Measurements from ENCODE around the gene SPTLC3.

Gene SPTLC3

DNA sequence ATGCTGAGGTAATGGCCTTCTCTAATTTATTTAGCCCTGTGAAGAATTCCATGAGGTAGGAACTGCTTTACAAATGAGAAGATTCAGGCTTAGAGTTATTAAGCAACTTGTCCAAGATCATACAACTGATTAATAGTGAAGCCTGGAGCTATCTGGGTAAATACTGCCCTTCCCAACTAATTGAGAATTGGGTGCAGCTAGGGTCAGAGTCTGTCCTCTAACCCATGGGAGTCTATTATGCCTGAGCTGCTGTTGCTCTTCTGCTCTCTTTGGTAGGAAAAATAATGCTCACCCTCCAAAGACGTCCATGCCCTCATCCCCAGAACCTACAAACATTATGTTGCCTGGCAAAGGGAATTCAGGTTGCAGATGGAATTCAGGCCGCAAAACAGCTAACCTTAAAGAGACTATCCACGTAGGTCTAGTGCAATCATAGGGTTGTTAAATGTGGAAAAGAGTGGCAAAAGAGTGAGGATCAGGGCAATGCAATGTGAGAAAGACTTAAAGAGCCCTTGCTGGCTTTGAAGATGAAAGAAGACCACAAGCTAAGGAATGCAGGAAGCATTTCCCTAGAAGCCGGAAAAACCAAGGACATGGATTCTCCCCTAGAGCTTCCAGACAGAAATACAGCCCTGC, 90.1 kb downstream of the SPTLC3 start:
- no peak for DNase-seq (ENCODE audit: low read depth)

DNA sequence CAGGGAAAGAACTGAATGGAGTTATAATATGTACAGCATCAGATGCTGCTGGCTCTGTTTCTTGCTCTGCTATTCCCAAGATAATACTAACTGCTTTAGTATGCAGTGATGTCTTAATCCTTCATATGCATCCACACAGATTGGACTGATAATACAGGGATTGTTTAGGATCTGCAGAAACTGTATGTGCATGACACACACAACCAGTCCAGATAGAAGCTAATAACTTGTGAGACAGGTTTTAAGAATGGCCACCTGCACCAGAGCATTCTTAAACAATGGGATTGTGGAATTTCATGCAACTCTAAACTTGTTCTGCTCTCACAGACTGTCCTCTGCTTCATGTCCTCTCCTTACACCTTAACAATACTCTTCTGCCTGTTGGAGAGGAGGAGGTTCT, 90.9 kb downstream of the SPTLC3 start:
- no peak for DNase-seq (ENCODE audit: low read depth)

DNA sequence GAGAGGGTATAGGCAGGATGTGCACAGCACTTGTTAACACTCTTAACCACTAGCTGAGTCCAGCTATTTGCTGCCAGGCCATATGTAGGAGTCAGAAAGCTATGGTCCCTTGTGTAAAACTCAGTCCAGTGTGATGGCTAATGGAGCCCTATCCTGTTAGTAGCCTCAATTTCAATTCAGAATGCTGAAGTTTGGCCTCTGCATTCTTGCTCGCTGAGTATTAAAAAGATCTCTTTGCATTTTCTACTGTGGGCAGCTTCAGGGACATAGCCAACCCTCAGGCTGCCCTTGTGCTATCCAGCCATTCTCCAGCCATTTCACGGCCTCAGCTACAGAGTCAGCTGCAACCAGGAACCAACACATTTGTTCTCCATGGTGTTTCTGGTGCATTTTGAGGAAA, 92.5 kb downstream of the SPTLC3 start:
- peak; percentile 5 for DNase-seq (ENCODE audit: low read depth)

DNA sequence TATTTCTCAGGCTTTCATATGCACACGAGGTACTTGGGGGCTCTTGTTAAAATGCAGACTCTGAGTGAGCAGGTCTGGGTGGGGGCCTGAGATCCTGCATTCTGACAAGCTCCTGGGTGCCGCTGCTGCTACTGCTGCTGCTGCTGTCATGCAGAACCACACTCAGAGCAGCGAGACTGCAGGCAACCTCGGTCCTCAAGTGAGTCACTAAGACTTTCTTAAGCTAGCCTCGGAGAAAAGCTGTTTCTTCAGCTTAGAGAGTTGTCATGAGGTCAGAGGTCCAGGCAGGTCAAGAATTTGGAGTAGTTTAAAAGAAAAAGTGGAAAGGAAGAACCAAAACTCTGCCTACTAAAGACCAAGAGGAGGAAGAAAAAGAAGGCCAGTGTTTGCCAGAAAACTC, 92.9 kb downstream of the SPTLC3 start:
- peak; percentile 14 for DNase-seq (ENCODE audit: low read depth)

DNA sequence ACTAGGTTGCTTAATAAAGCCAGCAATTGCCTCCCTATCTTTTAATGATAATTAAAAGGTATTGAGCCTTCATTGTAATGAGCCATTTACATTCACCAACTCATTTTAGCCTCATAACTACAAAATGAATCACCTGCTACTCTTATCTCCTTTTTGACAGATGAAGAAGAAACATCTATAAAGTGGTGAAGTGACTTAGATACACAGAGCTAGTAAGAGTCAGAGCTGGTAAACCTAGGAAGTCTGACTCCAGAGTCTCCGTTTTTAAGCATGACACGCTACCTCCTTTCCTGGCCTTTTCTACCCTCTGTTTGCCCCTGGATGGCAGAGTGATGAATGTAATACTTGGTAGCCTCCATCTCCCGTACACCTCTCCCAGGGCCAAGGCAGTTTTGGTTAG, 93.5 kb downstream of the SPTLC3 start:
- no peak for DNase-seq (ENCODE audit: low read depth)

DNA sequence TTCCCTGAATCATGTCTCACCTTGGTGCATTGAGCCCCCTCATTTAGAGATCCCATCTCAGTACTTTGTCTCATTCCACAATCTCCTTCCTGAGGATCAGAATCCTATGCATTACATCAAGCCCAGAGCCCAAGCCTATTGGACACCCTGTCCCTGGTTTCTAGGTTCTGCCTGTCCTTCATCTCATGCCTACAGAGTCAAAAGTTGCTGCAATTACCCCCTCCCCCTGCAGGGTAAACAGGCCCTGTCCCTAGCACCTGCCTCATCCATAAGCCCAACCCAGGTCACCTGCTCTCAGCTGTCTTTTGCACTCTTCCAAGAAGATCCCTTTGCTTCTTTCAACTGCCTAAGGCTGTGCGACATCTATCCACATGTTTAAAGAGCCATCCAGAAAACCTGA, 93.9 kb downstream of the SPTLC3 start:
- no peak for DNase-seq (ENCODE audit: low read depth)

DNA sequence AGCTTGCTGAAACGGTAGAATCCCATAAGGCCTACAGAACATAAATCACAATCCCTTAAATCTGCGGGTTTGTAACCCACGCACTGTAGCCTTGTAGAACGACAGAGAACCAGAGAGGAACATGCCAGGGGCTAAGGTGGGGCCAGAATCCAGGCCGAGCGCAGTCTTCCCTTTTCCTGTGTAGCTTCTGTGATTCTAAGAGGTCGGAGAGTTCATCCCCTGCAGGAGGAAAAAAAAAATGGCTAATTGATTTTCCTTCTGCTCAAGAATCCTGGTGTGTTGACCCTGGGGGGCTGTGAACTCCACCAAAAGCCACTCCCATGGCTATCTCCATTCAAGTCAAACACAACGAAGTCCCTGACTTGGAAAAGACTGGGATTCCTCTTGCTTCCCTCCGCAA, 96.3 kb downstream of the SPTLC3 start:
- DNase-seq (ENCODE audit: low read depth), result no peak

DNA sequence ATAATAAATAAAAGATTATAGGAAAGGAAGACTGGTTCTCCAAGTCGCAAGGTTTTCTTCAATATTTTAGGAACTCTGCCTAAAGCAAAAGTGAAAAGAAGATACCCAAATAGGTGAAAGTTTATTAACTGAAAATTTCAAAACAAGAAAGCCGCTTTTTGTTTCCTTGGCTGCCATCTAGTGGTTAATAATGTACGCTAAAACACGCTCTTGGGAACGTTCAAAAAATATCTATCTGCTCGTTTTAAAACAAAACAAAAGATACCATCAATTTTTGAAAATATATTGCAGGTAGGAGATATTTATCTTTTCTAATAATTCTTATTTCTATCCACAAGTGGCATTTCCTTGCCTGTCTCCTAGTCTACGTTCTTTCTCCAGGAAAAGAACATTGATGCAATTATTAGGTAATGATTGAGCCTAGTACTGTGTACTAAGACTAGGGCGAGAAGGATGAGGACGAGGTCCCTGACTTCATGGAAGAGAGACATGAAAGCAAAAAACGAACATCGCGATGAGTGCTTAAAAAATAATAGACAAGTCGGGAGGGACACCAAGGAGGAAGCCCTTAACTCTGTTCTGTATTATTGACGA, 97.2 kb downstream of the SPTLC3 start:
- DNase-seq (ENCODE audit: low read depth), result peak; percentile 18

DNA sequence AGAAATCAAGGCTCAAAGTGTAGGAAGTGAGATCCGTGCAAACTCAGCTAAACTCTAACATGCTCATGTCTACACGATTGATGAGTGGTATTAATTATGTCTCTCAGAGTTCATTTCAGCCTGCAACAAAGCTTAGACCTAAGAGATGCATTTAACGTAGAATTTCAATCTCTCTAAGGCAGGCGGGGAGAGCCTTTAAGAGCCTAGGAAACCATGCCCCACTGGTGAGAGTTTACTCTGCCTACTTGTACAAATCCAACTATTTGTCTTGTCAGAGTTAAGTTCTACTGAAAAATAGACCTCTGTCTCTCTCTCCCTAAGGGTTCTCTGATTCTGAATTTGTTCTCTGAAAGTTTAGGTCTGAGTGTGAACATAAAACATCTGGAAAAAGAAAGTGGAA, 100.9 kb downstream of the SPTLC3 start:
- no peak for DNase-seq (ENCODE audit: low read depth)

DNA sequence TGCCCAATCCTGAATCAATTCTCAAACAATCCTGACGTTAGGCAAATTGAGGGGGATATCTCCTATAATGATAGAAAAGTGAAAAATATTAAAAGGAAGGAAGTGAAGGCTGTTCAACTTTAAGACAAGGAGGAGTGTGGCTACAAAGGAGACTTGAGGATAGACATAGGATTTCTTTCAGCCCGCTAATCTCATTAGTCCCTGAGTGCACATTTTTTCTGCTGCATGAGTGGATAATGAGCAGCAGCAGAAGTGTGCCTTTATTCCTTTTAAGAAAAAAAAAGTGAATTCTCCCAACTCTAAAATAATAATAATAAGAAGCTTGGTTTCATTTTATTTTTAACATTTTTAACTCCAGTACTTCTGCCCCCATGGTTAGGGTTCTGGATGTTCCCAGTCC, 102.0 kb downstream of the SPTLC3 start:
- DNase-seq (ENCODE audit: low read depth), result no peak

DNA sequence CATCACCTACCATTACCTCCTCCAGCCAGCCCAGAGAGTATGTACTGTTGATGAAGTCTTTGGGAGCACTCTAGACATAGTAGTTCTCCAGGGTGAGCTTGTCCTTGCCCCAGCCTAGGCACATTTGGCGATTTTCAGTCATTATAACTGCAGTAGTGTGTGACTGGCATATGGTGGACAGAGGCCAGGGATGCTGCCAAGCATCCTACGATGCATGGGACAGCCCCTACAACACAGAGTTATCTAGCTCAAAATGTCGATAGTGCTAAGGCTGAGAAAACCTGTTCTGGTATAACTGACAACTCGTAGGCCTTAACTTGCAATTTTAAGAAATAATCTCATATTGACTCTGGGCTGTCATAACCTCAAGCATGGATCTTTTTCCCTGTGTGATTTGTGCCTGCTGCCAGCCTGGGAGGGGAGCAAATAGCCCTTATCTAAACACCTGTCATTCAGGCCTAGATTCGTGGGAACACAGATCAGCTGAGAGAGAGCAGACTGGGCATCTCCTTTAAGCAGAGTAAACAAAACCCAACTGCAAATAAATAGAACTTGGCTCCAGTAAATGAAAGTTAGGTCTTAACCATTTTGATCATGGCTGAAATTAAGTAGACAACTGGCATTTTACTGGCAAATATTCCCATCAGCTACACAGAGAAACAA, 102.6 kb downstream of the SPTLC3 start:
- DNase-seq (ENCODE audit: low read depth), result no peak

DNA sequence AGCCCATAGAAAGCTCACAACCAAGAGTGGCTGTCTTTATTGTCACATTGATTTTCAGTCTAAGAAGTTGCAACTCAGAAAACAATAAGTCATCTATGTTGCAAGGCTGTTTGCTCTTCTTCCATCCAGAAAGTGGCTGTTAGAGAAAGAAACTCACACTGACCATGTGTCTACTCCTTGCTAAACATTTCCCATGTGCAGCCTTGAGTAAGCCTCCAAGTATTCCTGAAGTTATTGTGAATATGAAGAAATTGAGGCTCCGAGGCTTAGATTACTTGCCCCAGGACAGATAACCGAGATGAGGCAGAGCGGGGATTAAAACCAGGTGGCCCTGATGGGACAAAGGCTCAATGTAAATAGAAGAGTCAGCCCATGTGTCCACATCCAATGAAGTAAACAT, 105.0 kb downstream of the SPTLC3 start:
- no peak for DNase-seq (ENCODE audit: low read depth)

DNA sequence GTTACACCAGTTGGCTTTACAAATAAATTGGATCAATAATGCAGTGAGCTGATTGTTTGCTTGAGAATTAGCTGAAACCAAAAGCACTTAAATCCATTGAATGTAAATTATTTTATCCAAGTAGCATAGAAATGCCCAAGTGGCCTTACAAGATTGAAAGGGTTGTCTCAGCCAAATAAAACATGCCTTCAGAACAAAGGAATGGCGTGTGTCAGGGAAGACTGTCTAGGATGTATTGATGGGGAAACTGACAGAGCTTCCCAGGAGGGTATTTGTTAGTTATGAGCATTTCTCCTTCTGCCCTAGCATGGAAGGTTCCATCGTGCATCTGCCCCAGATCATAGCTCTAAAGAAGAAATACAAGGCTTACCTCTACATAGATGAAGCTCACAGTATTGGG, 108.4 kb downstream of the SPTLC3 start:
- DNase-seq (ENCODE audit: low read depth), result no peak

DNA sequence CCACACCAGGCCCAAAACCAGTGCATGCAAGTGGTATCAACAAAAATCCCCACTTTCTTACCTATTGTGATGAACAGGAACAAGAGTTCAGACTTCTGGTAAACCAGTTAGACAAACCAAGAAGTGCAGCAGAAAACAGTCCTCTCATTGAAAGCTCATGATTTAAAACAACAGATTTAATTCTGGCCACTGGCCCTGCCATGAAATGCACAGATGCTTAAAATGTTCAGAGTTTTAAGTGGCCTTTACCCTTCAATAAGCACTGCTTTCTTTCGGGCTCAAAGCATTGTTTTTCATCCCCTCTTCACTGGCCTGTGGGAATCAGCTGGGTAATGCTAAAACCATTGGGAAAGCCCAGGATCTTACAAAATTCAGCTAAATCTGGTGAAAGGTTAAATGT, 109.9 kb downstream of the SPTLC3 start:
- no peak for DNase-seq (ENCODE audit: low read depth)

DNA sequence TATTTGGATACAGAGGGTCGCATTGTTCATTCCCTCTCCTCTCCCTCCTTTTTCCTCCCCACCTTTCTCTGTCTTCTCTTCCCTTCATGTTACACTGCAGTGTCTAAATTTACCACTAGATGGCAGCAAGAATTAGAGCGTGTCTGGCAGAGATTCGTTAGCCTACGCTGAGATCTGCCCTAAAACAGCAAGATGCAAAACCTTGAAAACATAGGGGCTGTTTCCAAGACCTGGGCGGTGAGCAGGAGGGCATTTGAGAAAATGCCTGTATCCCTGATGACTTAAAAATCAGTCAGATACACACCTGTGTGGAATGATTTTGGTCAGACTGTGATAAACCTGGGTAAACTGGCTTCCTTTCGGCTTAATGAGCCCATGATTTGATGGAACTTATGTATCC, 110.8 kb downstream of the SPTLC3 start:
- peak; percentile 49 for DNase-seq (ENCODE audit: low read depth)

DNA sequence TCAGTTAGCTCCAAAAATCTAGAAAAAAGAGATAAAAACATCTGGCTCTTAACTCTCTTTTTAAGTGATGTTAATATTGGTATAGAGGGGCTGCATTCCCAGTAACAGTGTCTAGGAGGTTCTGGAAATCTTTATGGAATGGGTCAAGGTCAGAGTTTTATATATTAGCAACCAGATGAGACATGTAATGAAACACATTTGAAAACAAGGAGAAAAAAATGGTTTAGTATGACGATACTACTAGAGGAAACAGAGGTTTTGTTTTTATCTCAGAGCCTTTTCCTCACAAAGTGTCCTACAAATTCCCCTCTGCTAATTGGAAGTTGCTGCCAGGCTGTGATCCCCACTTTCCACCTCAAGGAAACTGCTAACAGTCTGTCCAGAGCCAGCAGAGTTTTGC, 111.7 kb downstream of the SPTLC3 start:
- DNase-seq (ENCODE audit: low read depth), result no peak

DNA sequence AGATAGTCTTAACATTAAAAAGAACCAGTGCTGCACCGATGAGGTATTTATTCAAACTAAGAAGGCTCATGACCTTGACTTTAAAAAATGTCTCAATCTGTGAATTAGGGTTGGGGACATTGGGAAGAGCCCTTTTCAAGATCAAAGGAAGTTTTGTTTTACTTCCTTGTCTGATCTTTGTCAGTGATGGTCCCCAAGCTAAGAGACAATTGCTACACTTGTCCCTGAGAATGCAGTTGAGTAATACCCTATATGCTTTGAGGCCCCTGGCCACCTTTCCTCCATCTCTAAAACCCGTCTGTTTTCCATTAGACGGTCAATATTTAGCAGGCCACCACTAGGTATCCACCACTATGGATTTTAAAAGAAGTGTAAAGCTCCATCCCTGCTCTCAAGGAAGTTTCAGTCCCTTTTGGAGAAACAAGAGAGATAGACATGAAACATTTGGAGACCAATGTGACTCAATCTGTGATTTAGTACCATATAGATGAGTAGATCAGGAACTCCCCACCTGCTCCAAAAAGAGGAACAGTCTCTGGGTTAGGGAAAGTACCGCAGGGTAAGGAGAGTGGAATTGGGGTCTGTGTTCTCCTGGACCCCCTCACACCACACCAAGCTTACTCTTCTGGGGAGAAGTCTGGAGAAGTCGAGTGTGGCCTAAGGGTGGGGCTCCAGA, 113.2 kb downstream of the SPTLC3 start:
- no peak for DNase-seq (ENCODE audit: low read depth)

DNA sequence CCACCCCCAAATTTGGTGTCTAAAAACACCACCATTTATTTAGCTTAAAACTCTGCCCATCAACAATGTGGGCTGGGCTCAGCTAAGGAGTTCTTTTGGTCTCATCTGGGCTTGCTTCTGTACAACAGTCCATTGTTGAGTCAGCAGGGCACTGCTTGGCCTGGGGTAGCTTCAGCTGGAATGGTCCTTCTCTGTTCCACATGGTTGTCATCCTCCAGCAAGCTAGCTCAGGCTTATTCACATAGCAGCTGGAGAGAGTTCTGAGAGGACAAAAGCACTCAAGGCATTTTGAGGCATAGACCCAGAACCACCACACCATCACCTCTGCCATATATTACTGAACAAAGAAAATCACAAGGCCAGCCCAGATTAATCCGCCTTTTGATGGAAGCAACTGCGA, 116.7 kb downstream of the SPTLC3 start:
- DNase-seq (ENCODE audit: low read depth), result no peak

DNA sequence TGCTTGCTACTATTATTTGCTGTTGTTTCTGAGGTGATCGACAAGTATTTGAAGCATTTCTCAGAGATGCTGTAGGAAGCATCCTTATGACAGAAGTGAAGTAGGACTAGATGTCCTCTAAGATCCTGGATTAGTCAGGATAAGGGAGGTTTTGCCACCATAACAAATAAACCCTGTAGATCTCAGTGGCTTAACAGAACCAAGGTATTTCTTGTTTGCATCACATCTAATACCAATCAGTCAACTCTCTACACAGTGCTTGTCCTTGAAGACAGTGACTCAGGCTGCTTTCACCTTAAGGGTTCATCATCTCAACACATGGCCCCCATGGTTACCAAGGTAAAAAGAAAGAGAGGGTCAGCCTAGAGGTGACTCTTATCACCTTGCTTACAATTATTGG, 119.4 kb downstream of the SPTLC3 start:
- no peak for DNase-seq (ENCODE audit: low read depth)

DNA sequence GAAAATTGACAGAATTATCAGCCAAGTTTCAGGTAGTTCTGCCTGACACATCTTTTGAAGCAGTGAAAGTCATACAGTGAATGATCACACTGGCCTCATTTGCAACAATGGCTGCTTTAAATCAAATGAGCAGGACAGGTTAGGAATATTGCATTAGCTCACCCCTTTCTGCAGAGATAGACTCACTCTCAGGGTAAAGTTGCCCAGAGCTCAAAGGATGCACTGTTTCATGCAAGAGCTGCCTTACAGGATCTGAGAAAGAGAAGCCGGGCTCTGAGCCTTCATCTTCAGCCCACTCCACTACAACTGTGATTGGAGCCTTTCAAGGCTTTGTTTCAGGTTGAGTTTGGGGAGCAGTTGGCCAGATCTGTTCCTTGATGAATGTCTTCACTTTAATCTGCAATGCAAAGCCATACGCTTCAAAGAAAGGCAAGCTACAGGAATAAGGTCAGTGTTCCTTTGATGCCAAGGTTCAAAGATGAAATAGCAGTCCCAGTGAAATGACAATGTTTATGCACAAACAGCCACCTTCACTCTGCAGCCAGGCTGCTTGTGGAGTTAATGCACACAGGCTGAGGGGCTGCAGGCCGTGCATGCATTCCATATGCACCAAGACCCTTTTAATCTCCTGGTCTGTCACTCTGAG, 121.4 kb downstream of the SPTLC3 start:
- DNase-seq (ENCODE audit: low read depth), result no peak

DNA sequence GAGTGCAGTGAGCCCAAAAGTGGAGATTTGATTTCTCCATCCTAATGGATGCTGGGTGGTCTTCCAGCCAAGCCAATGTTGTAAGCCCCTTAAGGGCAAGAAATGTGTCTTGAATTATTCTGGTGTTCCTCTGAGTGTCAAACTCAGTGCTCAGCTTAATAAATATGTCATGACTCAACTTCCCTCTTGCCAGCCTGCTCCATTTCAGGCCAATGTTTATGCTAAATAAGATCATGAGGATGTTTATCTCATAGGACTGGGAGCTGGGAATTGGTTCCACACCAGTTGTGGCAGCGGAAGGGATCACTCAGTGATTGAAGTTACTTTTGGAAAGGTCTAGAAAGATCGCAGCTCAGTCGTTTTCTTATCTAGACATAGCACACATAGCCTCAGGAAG, 121.9 kb downstream of the SPTLC3 start:
- DNase-seq (ENCODE audit: low read depth), result no peak

DNA sequence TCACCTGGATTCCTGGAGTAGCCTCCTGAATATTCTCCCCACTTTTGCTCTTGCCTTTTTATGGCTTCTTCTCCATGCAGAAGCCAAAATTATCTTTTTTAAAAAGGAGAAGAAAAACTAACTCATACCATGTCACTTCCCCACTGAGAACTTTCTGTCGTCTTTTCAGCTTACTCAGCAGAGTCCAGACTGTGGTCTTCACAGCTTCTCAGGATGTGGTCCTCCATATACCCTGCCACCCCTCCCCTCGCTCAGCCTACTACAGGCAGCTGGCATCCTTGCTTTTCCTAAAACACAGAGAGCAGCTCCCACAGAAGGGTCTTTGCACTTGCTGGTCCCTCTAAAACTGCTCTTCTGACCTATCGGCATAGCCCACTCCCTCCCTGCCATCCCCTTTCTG, 122.9 kb downstream of the SPTLC3 start:
- no peak for DNase-seq (ENCODE audit: low read depth)

Measured in stromal cell of bone marrow (primary cell).